Suppressor macrophage (primary cell): ENCODE results near the gene C14orf180.
"Not testable (repeated sequence)": the region's sequence is repeated elsewhere in the genome, so short reads cannot be mapped to it uniquely, and the experiment has no call there.

ENCODE experiments used
- DNase-seq, 4 experiments: peaks; one replicate each; pipeline ENCODE4 v3.0.0-alpha.2; 2020 to 2022

Gene C14orf180

DNA sequence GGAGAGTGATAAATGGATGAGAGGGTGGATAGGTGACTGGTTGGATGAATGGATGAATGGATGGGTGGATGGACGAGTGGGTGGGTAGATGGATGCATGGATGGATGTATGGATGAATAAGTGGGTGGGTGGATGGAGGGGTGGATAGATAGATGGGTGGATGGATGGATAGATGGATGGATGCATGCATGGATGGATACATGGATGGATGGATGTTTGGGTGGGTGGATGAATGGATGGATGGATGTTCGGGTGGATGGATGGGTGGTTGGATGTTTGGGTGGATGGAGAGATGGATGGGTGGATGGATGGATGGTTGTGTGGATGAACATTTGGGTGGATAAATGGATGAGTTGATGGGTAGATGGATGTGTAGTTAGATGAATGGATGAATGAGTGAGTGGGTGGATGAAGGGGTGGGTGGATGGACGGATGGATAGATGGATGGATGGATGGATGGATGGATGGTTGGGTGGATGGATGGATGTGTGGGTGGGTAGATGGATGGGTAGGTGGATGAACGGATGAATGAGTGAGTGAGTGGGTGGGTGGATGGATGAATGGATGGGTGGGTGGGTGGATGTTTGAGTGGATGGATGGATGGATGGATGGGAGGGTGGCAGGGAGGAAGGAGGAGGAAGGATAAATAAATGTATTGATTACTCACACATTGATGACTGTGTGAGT lies 34.7 kb downstream of the C14orf180 start:
- no peak for DNase-seq

DNA sequence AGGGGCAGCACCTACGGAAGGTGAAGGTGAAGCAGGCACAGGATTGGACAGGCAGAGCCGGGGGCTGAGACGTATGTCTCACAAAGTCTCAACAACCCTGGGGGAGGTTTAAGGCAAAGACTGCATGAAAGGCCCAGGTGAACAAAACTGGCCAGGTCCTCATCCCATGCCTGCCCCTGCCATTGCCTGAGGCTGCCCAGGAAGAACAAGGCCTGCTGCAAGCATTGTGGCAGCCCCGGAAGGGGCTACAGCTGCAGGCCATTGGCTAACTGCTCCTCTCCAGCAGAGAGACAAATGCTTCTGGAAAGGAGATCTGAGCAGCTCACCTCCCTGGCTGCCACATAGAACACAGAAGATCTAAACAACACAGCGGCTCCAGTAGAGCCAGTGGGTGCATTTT lies 45.4 kb downstream of the C14orf180 start:
- DNase-seq: no peak

DNA sequence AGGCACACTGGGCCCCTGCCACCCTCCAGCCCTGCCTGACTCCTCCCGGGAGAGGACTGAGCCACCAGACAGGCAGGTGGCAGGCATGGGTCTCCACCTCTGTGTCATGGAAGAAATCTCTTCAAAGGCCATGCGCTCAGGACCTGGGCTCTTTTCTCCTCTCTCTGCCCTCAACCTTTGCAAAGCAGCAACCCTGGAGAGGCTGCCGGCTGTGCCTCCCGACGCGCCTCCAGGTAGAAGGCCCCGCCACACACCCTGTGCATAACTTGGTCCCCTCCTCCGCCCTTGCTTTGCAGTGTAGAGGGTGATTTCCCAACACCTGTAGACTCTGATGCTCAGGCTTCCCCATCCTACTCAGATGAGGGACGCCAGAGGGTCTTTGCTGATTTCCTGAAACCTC lies 53.2 kb downstream of the C14orf180 start:
- DNase-seq: no peak

DNA sequence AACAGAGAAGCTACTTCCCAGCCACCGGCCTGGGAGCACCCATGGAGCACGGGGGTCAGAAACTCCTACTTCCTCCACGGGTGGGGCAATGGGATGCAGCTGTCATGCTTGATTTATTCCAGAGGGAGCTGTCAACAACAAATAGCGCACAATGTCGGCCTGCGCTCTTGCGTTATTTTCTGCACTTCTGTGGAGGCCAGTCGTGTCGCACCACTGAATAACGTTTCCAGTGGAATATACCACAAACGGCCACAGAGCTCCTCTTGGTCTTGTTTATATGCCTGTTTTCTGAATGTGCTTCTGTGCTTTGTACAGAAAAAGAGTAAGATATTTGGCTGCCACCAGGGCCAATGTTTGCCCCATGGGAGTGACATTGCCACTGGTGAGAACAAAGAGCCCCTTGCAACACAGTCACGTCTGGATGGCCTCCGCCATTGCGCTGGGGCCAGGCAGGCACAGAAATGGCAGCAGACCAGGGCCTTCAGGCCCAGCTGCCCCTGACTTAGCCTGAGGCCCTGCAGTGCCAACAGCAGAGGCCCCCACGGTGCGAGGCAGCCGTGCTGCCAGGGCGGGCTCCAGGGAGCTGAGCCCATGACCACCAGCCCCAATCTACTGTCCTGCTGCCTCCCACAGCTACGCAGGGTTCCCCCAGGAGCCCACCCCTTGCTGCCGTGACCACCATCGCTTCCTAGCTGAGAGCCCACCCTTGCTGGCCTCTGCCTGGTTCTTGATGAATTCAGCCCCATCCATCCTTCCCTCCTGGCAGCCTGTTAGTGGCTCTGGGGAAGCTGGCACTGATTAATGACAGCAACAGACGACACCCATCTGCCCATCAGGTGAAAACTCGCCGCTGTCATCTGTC lies 53.9 kb downstream of the C14orf180 start:
- DNase-seq: no peak

DNA sequence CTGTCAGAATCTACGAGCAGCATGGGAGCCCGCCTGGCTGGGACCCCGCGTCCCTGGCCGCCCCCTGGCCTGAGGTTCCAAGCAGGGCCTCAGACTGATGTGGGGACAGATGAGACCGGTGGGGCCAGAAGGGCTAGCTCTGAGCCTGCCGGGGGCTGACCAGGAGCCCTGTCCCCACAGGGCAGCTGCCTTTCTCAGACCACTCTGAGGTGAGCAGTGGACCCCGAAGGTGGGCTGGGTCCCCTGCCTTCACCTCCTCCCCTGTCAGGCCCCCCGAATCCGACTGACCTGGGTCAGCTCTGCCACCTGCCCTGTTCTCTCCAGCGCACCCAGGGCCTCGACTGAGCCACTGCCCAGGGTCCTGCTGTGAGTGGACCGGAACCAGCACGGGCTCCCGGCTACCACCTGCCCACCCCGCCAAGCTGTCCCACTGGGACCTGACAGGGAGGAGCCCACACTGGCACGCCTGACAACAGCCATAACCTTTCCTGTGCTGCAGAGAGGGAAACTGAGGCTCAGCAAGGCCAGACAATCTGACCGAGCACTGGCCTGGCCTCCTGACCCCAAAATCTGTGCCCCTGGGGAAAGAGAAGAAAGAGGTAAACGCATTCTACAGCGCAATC lies 54.7 kb downstream of the C14orf180 start:
- DNase-seq: no peak

DNA sequence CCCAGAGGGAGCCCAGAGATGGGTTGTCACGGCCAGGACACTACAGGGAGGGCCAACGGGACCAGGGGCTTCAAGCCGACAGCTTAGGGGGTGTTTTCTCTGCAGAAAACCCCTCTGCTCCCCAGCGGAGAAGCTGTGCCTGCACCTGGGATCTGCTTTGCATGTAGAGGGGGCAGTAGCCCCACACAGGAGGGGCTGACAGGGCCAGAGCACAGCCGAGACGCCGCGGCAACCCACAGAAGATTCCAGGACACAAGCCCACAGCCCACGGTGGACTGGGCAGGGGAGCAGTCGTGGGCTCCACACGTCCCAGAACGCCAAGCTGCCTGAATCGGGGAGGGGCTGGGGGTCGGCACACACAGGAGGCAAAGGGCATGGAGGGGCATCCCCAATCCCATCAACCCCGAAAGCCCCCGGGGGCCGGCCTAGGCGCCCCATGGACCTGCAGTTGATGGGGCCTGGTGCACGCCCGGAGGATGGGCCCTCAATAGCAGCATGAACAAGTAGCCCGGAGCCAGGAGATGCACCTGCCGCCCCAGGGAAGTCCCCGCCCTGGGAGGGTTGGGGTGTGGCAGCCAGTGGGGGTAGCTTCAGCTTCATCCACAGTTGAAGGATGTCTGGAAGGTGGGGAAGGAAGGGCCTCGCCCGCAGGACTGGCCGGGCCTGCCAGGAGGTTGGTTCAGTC lies 55.5 kb downstream of the C14orf180 start:
- DNase-seq: no peak

DNA sequence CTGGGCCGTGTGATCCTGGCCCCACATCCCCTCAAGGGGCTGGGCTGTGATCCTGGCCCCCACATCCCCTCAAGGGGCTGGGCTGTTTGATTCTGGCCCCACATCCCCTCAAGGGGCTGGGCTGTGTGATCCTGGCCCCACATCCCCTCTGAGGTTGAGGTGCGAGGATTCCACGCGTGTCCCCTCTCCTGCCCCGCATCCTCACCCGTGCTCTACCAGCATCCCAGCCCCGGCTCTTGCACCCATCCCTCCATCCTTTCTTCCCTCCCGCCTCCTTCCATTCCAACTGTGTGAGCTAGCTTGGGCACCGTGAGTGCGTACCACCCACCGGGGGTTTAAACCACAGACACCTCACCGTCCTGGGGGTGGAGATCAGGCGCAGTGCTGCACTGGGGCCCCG lies 56.2 kb downstream of the C14orf180 start:
- no peak for DNase-seq

DNA sequence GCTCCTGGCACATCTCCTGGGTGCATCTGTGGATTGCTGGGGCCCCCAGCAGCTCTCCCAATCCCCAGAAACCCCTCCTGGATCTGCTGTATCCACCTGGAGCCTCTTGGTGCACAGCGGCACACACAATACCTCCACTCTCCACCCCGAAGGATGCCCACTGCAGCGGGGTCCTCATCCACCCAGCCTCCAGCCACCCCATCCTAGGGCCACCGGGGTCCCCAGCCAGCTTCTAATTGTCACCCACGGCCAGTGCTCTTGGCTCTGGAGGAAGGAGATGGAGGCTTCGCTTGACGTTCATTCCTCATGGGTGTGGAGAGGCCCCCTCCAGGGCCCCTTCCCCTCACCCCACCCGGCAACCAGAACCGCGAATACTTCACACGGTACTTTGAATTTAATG lies 56.6 kb downstream of the C14orf180 start:
- DNase-seq: no peak

DNA sequence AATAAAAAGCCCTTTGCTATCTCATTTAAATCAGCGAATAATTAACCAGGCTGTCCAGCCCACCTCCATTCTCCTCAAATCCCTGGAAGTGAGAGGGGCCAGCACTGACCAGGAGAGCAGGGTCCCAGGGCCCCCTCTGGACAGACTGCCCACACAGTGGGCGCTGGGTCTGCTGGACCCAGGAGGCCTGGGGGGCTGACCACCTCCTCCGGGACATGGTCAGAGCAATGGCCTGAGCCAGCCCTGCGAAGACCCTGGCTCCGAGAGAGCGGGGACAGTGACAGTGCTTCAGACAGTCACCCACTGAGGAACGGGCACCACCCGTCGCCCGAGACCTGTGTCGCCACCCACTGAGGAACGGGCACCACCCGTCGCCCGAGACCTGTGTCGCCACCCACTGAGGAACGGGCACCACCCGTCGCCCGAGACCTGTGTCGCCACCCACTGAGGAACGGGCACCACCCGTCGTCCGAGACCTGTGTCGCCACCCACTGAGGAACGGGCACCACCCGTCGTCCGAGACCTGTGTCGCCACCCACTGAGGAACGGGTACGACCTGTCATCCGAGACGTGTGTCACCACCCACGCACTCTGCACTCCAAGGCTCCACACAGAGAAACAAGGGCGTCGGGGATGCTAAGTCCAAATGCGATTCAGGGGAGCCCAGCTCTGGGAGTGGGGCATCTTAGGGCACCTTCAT lies 57.4 kb downstream of the C14orf180 start:
- not testable (repeated sequence) for DNase-seq

DNA sequence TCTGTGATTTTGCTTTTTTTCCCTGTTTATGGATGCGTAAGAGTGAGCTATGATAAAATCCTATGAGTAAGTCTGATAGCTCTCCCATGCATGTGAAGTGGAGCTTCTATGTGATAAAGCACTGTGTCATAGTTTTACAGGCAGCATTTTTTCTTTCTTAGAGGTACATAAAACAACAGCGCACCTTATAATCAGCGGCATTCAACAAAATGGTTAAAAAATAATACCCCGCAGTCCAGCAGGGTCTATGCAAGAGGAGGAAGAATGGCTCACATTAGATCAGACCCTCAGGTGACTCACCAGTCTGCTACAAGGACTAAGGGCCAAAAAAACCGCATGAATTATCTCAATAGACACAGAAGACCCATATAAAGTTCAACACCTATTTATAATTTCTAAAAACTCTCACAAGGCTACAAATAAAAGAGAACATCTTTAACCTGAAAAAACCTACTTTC lies 58.0 kb downstream of the C14orf180 start:
- DNase-seq: no peak

DNA sequence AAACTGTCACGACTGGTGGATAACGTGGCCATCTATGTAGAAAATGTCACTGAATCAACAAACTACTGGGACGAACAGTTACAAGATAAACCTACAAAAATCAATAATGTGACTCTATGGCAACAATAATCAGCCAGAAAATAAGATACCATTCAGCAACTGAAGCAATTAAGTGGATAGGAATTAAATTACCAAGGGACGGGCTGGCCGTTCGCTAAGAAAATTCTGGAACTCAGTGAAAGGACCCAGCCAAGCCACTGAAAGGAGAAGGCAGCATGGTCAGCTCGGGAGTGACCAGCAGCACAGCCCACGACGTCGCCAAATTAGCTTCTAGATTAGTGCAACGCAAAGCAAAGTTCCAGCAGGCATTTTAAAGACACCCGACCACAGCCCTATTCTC lies 58.6 kb downstream of the C14orf180 start:
- no peak for DNase-seq

DNA sequence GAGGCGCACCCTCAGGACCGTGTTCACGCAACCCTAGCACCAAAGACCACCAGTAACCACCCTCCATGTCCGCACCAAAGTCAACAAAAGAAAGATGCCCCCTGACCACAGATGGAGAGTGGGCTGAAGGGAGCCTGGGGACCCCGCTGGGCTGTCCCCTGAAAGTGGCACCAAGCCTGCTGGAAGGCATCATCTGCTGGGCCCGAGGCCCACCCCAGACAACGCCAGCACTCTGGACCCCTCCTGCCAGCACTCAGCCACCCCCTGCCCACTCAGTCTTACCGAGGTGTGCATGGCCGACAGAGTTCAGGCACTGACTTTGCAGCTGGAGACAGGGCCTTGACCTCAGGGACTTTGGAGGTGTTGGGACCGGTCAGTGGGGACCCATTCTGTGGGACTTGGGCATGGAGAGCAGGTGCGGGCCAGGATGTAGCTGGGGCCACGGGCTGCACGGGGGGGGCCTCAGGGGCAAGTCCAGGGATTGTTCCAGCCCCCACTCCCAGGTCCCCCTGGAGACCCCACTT lies 59.4 kb downstream of the C14orf180 start:
- no peak for DNase-seq

DNA sequence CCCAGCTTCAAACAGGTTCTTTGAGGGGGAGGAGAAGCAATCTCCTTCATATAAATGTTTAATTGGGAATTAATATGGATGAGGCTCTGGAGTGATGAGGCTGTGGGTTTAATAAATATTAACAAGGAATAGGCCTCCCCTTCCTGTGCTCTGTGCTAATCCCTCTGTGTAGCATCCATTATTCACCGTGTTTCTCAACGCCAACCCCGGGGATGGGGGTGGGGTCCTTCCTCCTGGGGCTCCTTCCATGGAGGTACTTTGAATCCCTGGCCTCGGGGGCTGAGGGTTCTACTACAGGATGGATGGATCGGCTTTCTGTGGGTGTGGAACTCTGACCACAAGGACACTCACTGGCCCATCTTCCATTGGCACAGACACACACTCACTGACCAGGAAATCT lies 59.9 kb downstream of the C14orf180 start:
- DNase-seq: no peak
